BE2C (cell line): ENCODE results near the gene TMC6.
"Not testable (repeated sequence)": the region's sequence is repeated elsewhere in the genome, so short reads cannot be mapped to it uniquely, and the experiment has no call there.

Source experiments
- DNase-seq: peaks from one replicate; pipeline ENCODE4 v3.0.0-alpha.2; 2020
- H3K27me3 ChIP-seq: fragments of 250-450 bp; sonication (Bioruptor Pico); 2 replicates; pipeline ENCODE4 v1.5.1; 2020; ENCODE audit warnings: mild to moderate bottlenecking
- H3K36me3 ChIP-seq: fragments of 250-450 bp; sonication (Bioruptor Pico); 2 replicates; pipeline ENCODE4 v1.5.1; 2020; ENCODE audit warnings: mild to moderate bottlenecking
- H3K4me1 ChIP-seq: fragments of 250-450 bp; sonication (Bioruptor Pico); 2 replicates; pipeline ENCODE4 v1.5.1; 2020
- H3K4me3 ChIP-seq: 2 replicates; pipeline ENCODE4 v1.5.1; 2011; ENCODE audit warnings: low read depth, low read length
- H3K9me3 ChIP-seq: fragments of 250-450 bp; sonication (Bioruptor Pico); 2 replicates; pipeline ENCODE4 v1.5.1; 2020
- TF ChIP-seq, protein P1 (sequence below): IDR thresholded peaks from 2 replicates; pipeline ENCODE4 v1.5.1; 2012; ENCODE audit warnings: mild to moderate bottlenecking, low read depth, low read length

Gene TMC6

DNA sequence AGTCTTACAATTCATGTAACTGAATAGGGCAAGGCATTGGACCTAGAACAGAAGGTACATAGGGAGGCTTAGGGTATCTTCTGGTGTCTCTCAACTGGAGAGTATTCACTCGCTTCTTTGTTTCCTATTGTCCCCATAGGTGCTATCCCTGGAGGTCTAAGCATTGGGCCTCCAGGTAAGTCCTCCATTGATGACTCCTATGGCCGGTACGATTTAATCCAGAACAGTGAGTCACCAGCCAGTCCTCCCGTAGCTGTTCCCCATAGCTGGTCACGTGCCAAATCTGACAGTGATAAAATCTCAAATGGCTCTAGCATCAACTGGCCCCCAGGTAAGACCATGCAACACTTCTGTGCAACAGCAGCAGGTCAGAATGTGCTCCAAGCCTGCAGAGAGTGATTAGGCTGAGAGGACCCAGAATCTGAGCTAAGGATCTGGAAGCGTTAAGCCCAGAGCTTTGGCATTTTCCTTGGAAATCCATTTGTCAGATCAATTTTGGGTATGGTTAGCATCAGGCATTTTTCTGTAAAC is 35.7 kb downstream of the TMC6 start:
- no peaks in the 10 kb centered on the region for H3K4me1 ChIP-seq
- H3K36me3 ChIP-seq, result peaks cover 78% of the 10 kb centered on the region
- H3K9me3 ChIP-seq, result no peaks in the 10 kb centered on the region
- no peak for DNase-seq
- TF ChIP-seq, protein P1, sequence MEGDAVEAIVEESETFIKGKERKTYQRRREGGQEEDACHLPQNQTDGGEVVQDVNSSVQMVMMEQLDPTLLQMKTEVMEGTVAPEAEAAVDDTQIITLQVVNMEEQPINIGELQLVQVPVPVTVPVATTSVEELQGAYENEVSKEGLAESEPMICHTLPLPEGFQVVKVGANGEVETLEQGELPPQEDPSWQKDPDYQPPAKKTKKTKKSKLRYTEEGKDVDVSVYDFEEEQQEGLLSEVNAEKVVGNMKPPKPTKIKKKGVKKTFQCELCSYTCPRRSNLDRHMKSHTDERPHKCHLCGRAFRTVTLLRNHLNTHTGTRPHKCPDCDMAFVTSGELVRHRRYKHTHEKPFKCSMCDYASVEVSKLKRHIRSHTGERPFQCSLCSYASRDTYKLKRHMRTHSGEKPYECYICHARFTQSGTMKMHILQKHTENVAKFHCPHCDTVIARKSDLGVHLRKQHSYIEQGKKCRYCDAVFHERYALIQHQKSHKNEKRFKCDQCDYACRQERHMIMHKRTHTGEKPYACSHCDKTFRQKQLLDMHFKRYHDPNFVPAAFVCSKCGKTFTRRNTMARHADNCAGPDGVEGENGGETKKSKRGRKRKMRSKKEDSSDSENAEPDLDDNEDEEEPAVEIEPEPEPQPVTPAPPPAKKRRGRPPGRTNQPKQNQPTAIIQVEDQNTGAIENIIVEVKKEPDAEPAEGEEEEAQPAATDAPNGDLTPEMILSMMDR, result no peak
- H3K27me3 ChIP-seq, result no peaks in the 10 kb centered on the region
- H3K4me3 ChIP-seq, result no peak overlapping the region

DNA sequence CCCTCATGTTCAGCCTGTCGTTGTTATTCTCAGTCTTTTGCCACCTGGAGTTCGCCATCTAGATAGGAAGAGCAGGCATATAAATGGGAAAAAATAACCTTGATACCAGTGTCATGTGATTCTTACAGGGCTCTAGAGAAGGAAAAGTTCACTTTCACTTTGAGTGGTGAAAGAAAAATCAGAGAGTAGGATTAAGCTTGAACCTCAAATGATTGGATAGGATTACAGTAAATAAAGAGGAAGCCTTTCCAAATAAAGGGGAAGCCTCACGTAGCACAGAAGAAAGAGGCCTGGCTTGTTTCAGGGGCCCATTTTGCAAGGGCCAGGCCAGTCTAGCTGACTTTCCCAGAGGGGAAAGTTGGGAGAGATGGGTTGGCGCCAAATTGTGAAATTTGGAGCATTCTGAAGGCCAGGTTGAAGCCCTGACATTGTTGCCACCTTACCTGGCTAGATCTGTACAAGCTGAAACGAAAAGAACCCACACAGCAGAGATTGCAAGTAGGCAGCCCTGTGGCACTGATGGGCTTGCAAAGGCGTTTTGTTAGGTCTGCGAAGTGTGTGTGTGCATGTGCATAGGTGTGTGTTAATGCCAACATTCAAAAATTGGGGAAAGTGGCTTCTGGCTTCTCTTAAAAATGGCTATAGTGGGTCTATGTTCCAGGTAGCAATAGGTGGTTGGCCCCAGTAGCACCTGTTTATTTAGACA is 38.8 kb downstream of the TMC6 start:
- Histone ChIP-seq H3K4me1 (no peaks in the 10 kb centered on the region), H3K27me3 (no peaks in the 10 kb centered on the region), H3K9me3 (no peaks in the 10 kb centered on the region), H3K4me3 (no peak overlapping the region), H3K36me3 (peaks cover 70% of the 10 kb centered on the region)
- DNase-seq, result no peak
- TF ChIP-seq, protein P1, result no peak

DNA sequence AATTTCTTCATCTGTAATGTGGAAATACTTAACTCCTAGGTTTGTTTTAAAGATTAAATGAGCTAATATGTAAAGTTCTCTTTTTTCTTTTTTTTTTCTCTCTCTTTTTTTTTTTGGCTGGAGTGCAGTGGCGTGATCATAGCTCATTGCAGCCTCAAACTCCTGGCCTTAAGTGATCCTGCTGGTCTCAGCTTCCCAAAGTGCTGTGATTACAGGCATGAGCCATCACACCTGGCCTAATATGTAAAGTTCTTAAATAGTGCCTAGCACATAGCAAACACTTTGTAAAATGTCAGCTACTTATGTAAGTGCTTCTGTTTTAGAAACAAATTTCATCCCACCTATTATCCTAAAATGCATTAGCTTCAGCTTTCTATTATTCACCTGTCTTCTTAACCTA is 40.0 kb downstream of the TMC6 start:
- Histone ChIP-seq H3K4me1 (no peaks in the 10 kb centered on the region), H3K36me3 (peaks cover 67% of the 10 kb centered on the region), H3K27me3 (no peaks in the 10 kb centered on the region), H3K4me3 (no peak overlapping the region), H3K9me3 (no peaks in the 10 kb centered on the region)
- no peak for DNase-seq
- TF ChIP-seq, protein P1, result no peak

DNA sequence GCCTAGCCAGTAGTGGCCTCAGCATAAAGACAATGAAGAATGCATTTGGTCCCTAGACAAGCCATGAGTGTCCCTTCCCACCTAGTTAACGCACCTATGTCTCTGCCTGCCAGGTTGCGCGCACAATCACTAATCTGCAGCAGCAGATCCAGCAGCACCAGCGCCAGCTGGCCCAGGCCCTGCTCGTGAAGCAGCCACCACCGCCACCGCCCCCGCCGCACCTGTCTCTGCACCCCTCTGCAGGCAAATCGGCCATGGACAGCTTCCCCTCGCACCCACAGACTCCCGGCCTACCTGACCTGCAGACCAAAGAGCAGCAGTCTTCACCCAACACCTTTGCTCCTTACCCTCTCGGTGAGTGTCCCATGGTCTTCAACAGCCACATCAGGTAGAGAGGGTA is 41.8 kb downstream of the TMC6 start:
- Histone ChIP-seq H3K4me1 (peaks cover 2% of the 10 kb centered on the region; the same call in 1 of the 2 replicates), H3K4me3 (no peak overlapping the region), H3K9me3 (no peaks in the 10 kb centered on the region), H3K36me3 (peaks cover 56% of the 10 kb centered on the region), H3K27me3 (no peaks in the 10 kb centered on the region)
- TF ChIP-seq, protein P1, result no peak
- DNase-seq, result no peak

DNA sequence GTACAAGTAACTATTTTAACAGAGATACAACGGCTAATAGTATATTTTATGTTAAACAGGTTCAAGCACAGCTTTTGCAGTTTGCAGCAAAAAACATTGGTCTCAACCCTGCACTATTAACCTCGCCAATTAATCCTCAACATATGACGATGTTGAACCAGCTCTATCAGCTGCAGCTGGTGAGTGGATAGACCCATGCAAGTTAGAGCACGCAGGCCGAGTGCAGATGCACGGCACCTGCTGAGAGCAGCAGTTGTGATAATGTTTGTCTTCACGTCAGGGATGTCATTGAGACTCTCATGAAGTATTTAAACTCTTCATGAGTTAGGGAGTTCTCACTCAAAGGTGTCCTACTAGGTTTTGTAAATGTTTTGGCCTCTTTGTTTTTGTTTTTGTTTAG is 45.6 kb downstream of the TMC6 start:
- TF ChIP-seq, protein P1, result no peak
- Histone ChIP-seq H3K36me3 (peaks cover 54% of the 10 kb centered on the region), H3K4me3 (no peak overlapping the region)

DNA sequence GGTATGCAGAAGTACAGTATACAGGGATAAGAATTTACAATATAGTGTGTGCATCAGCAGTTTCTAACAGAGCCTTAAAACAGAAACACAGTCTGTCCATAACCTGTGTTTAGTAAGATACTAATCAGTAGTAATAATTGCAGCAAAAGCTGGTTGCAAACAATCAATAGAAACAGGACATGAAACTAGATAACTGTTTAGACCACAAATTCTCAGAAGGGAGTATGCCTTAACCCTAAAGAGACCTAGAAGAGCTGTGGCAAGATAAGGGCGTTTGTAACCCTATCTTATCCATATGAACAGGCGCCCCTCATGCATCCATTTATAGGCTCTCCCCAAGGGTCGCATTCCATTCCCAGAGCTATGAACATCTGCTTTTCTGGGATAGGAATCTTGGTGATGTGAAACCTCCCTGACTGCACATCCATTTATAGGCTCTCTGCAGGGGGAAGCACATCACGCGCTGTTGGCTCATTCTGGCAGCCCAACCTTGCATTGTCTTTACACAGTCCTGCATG is 46.1 kb downstream of the TMC6 start:
- H3K9me3 ChIP-seq, H3K27me3 ChIP-seq, H3K4me1 ChIP-seq, DNase-seq, H3K4me3 ChIP-seq: not testable (repeated sequence)
- H3K36me3 ChIP-seq, result peaks cover 54% of the 10 kb centered on the region

More for the DNA sequence above, 45.6 kb downstream of the TMC6 start:
- H3K9me3 ChIP-seq, result no peaks in the 10 kb centered on the region
- peaks cover 3% of the 10 kb centered on the region; the same call in 1 of the 2 replicates for H3K4me1 ChIP-seq
- no peak for DNase-seq
- H3K27me3 ChIP-seq, result no peaks in the 10 kb centered on the region
